Measurements from ENCODE around the gene EDN3. TPM values are rescaled to one million over a fixed set of nuclear protein-coding genes. Genes with fewer than 3 reads are reported as not detected.

EDN3 gene
- total and polyA plus RNA-seq, 2 donors (not counting 3 experiments of a cell fraction or from before 2014, with no cell fraction given), result not detected

DNA sequence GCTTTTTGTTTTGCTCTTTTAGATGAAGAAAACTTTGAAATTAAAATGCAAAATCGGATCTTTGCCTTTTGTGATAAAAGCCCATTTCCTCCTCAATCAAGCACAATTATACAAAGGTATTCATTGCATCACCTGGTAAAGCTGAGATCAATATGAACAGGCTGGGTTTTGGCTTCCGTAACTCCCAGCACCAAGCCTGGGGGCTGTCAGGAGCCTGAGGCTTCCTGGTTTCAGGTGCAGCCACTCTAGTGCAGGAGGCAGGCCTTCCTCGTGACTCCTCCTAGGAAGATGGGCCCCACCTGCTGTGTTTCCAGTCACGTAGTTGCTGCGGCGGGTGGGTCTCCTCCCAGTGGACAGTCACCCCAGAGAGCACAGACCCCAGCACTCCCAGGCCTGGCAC is 54.0 kb downstream of the EDN3 start:
- Histone ChIP-seq H3K9me3 (replicated peaks; ENCODE audit: control insufficient read depth, insufficient read depth, low read length) (no peaks in the 10 kb centered on the region), H3K36me3 (ENCODE audit: control insufficient read depth in 2 of 2, extremely low read depth in 1 of 2, insufficient read depth in 2 of 2, low read length in 2 of 2) (no peaks in the 10 kb centered on the region), H3K9me1 (replicated peaks; ENCODE audit: control insufficient read depth, extremely low read depth, insufficient read depth, low read length) (no peaks in the 10 kb centered on the region), H4K20me1 (replicated peaks; ENCODE audit: control insufficient read depth, extremely low read depth, insufficient read depth, low read length) (no peaks in the 10 kb centered on the region), H3K27me3 (ENCODE audit: control insufficient read depth in 2 of 2, insufficient read depth in 2 of 2, low read length in 2 of 2) (no peaks in the 10 kb centered on the region), H3K4me1 (ENCODE audit: control insufficient read depth, extremely low read depth, insufficient read depth, low read length) (no peaks in the 10 kb centered on the region), H3K9ac (replicated peaks; ENCODE audit: extremely low read depth, insufficient read depth, low read length) (no peak overlapping the region), H3K27ac (ENCODE audit: insufficient read depth, low read depth, low read length) (no peak overlapping the region), H2AFZ (ENCODE audit: low read depth, low read length) (no peak overlapping the region), H3K4me3 (replicated peaks in 1 of 3; ENCODE audit: insufficient read depth in 1 of 3, low read depth in 1 of 3, low read length in 3 of 3) (no peak overlapping the region), H3K79me2 (ENCODE audit: control insufficient read depth, insufficient read depth, low read length) (no peaks in the 10 kb centered on the region), H3K4me2 (ENCODE audit: insufficient read depth, low read length) (no peak overlapping the region)
- no TSS peak for BruUV-seq (replicated peaks)
- FAIRE-seq, result no peak
- POLR2A ChIA-PET, result no interaction called here
- TF ChIP-seq GATA2 (IDR thresholded peaks at IDR 0.05; ENCODE audit: insufficient read depth, insufficient read length, low read depth, low read length) (no peak), EZH2 (IDR thresholded peaks at IDR 0.05; ENCODE audit: borderline replicate concordance, low read depth, low read length, severe bottlenecking) (no peak), FOS (IDR thresholded peaks at IDR 0.05; ENCODE audit: borderline replicate concordance, insufficient read depth, low read length) (no peak), MYC (IDR thresholded peaks at IDR 0.05; ENCODE audit: low read depth, low read length) (no peak), POLR2A (IDR thresholded peaks at IDR 0.05; ENCODE audit: low read depth, low read length) (no peak), POLR2AphosphoS5 (IDR thresholded peaks at IDR 0.05; ENCODE audit: insufficient read depth, low read depth, low read length) (no peak), JUN (IDR thresholded peaks at IDR 0.05; ENCODE audit: borderline replicate concordance, insufficient read depth, insufficient read length, low read depth) (no peak)
- TF ChIP-seq, protein P1, sequence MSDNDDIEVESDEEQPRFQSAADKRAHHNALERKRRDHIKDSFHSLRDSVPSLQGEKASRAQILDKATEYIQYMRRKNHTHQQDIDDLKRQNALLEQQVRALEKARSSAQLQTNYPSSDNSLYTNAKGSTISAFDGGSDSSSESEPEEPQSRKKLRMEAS (IDR thresholded peaks at IDR 0.05; ENCODE audit: insufficient read depth, insufficient read length), result no peak
- TF ChIP-seq, protein P2, sequence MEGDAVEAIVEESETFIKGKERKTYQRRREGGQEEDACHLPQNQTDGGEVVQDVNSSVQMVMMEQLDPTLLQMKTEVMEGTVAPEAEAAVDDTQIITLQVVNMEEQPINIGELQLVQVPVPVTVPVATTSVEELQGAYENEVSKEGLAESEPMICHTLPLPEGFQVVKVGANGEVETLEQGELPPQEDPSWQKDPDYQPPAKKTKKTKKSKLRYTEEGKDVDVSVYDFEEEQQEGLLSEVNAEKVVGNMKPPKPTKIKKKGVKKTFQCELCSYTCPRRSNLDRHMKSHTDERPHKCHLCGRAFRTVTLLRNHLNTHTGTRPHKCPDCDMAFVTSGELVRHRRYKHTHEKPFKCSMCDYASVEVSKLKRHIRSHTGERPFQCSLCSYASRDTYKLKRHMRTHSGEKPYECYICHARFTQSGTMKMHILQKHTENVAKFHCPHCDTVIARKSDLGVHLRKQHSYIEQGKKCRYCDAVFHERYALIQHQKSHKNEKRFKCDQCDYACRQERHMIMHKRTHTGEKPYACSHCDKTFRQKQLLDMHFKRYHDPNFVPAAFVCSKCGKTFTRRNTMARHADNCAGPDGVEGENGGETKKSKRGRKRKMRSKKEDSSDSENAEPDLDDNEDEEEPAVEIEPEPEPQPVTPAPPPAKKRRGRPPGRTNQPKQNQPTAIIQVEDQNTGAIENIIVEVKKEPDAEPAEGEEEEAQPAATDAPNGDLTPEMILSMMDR (IDR thresholded peaks at IDR 0.05; ENCODE audit: extremely low read depth in 1 of 2, insufficient read depth in 1 of 2, low read depth in 1 of 2, low read length in 2 of 2), result no peak
- dilution Hi-C loops (cut with MboI; ENCODE audit: extremely low pct_ligation_motif_present, low sequenced_read_pairs), result no loop called here
- no peak for DNase-seq (ENCODE audit: low read depth, low spot score)
- intact Hi-C loops (cut with micrococcal nuclease), result no loop called here
- CTCF ChIA-PET, result no interaction called here

Measured in endothelial cell of umbilical vein (primary cell).